ENCODE measurements around the gene KPNA3. TPM values are rescaled to one million over a fixed set of nuclear protein-coding genes. Genes with fewer than 3 reads are reported as not detected.

KPNA3 gene
- total and polyA plus RNA-seq, 2 donors (not counting 3 experiments of a cell fraction or from before 2014, with no cell fraction given) = 19.6 to 60.4 TPM

GRCh38 chr13:49664606-49665005, 127.9 kb downstream of the KPNA3 start:
- ChIA-PET CTCF (interaction anchor here (1.1 to 1.5 kb wide), 2 partner anchors 12 to 271 kb away, joined by 3 read pairs; partner anchors contain the start of gene SPRYD7), POLR2A (no interaction called here)
- H3K4me2 ChIP-seq (ENCODE audit: insufficient read depth, low read length) = no peak overlapping the region
- H3K27me3 ChIP-seq (ENCODE audit: control insufficient read depth in 2 of 2, insufficient read depth in 2 of 2, low read length in 2 of 2) = no peaks in the 10 kb centered on the region
- H3K4me1 ChIP-seq (ENCODE audit: control insufficient read depth, extremely low read depth, insufficient read depth, low read length) = no peaks in the 10 kb centered on the region
- no peak overlapping the region for H2AFZ ChIP-seq (ENCODE audit: low read depth, low read length)
- no peaks in the 10 kb centered on the region for H4K20me1 ChIP-seq (replicated peaks; ENCODE audit: control insufficient read depth, extremely low read depth, insufficient read depth, low read length)
- H3K4me3 ChIP-seq (replicated peaks in 1 of 3; ENCODE audit: insufficient read depth in 1 of 3, low read depth in 1 of 3, low read length in 3 of 3) = no peak overlapping the region
- peaks cover 2% of the 10 kb centered on the region for H3K79me2 ChIP-seq (ENCODE audit: control insufficient read depth, insufficient read depth, low read length)
- dilution Hi-C loops (cut with MboI; ENCODE audit: extremely low pct_ligation_motif_present, low sequenced_read_pairs) = no loop called here
- H3K9ac ChIP-seq (replicated peaks; ENCODE audit: extremely low read depth, insufficient read depth, low read length) = no peak overlapping the region
- no peaks in the 10 kb centered on the region for H3K9me1 ChIP-seq (replicated peaks; ENCODE audit: control insufficient read depth, extremely low read depth, insufficient read depth, low read length)
- no peaks in the 10 kb centered on the region for H3K9me3 ChIP-seq (replicated peaks; ENCODE audit: control insufficient read depth, insufficient read depth, low read length)
- TF ChIP-seq, protein P1, sequence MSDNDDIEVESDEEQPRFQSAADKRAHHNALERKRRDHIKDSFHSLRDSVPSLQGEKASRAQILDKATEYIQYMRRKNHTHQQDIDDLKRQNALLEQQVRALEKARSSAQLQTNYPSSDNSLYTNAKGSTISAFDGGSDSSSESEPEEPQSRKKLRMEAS (IDR thresholded peaks at IDR 0.05; ENCODE audit: insufficient read depth, insufficient read length) = no peak
- no peak for TF ChIP-seq POLR2AphosphoS5 (IDR thresholded peaks at IDR 0.05; ENCODE audit: insufficient read depth, low read depth, low read length)
- no peak for TF ChIP-seq MYC (IDR thresholded peaks at IDR 0.05; ENCODE audit: low read depth, low read length)
- no peak for TF ChIP-seq POLR2A (IDR thresholded peaks at IDR 0.05; ENCODE audit: low read depth, low read length)
- no peak for TF ChIP-seq GATA2 (IDR thresholded peaks at IDR 0.05; ENCODE audit: insufficient read depth, insufficient read length, low read depth, low read length)
- TF ChIP-seq EZH2 (IDR thresholded peaks at IDR 0.05; ENCODE audit: borderline replicate concordance, low read depth, low read length, severe bottlenecking) = no peak
- TF ChIP-seq FOS (IDR thresholded peaks at IDR 0.05; ENCODE audit: borderline replicate concordance, insufficient read depth, low read length) = no peak
- TF ChIP-seq JUN (IDR thresholded peaks at IDR 0.05; ENCODE audit: borderline replicate concordance, insufficient read depth, insufficient read length, low read depth) = no peak
- TF ChIP-seq, protein P2, sequence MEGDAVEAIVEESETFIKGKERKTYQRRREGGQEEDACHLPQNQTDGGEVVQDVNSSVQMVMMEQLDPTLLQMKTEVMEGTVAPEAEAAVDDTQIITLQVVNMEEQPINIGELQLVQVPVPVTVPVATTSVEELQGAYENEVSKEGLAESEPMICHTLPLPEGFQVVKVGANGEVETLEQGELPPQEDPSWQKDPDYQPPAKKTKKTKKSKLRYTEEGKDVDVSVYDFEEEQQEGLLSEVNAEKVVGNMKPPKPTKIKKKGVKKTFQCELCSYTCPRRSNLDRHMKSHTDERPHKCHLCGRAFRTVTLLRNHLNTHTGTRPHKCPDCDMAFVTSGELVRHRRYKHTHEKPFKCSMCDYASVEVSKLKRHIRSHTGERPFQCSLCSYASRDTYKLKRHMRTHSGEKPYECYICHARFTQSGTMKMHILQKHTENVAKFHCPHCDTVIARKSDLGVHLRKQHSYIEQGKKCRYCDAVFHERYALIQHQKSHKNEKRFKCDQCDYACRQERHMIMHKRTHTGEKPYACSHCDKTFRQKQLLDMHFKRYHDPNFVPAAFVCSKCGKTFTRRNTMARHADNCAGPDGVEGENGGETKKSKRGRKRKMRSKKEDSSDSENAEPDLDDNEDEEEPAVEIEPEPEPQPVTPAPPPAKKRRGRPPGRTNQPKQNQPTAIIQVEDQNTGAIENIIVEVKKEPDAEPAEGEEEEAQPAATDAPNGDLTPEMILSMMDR (IDR thresholded peaks at IDR 0.05; ENCODE audit: extremely low read depth in 1 of 2, insufficient read depth in 1 of 2, low read depth in 1 of 2, low read length in 2 of 2) = no peak
- H3K27ac ChIP-seq (ENCODE audit: insufficient read depth, low read depth, low read length) = no peak overlapping the region
- DNase-seq (ENCODE audit: low read depth, low spot score) (no peak), FAIRE-seq (no peak)
- BruUV-seq (replicated peaks) = no TSS peak
- peaks cover 4 to 14% of the 10 kb centered on the region in 2 experiments for H3K36me3 ChIP-seq (ENCODE audit: control insufficient read depth in 2 of 2, extremely low read depth in 1 of 2, insufficient read depth in 2 of 2, low read length in 2 of 2)
- intact Hi-C loops (cut with micrococcal nuclease) = loop anchor here (5.0 to 10.0 kb wide), 3 partner anchors 273 to 1408 kb away; partner anchors contain the start of gene SPRYD7
